H1 (cell line): ENCODE measurements around the gene BMF. TPM values are rescaled to one million over a fixed set of nuclear protein-coding genes. Genes with fewer than 3 reads are reported as not detected.

Experiments
- CTCF ChIA-PET: fragments of 300-600 bp; sonication (Branson Sonifier 250); formaldehyde crosslinking; loops from one replicate; lab custom pipeline; 2021; ENCODE audit not compliant: partially characterized antibody; lab: Charles Lee
- POLR2A ChIA-PET: fragments of 300-600 bp; sonication (Branson Sonifier 250); formaldehyde crosslinking; loops from one replicate; lab custom pipeline; 2021; ENCODE audit warnings: inconsistent platforms; ENCODE audit not compliant: partially characterized antibody; lab: Charles Lee
- DNase-seq, 2 experiments: peaks; one replicate each; pipeline versions ENCODE4 v3.0.0 to v3.0.0-alpha.2; 2010 to 2022; ENCODE audit warnings: low spot score in 2 of 2, low read depth in 1 of 2, mixed read lengths in 1 of 2
- FAIRE-seq: peaks from 2 replicates; lab custom pipeline; 2011; peaks lifted over from hg19 to GRCh38; lab: Jason Lieb, UNC
- H2AFZ ChIP-seq: 2 replicates; pipeline ENCODE4 v1.8.1; 2012; ENCODE audit warnings: low read length, inconsistent platforms
- H2AK5ac ChIP-seq: 2 replicates; pipeline ENCODE4 v1.6.1; 2013; ENCODE audit warnings: low read depth, low read length
- H2BK120ac ChIP-seq: replicated peaks from 2 replicates; pipeline ENCODE3; 2013; ENCODE audit warnings: low read depth, low read length, inconsistent platforms
- H2BK12ac ChIP-seq: 2 replicates; pipeline ENCODE4 v1.6.1; 2013; ENCODE audit warnings: low read depth, low read length
- H2BK15ac ChIP-seq: 2 replicates; pipeline ENCODE4 v1.6.1; 2013; ENCODE audit warnings: low read length
- H2BK20ac ChIP-seq: 2 replicates; pipeline ENCODE4 v1.6.1; 2013; ENCODE audit warnings: low read length
- H2BK5ac ChIP-seq: 2 replicates; pipeline ENCODE4 v1.6.1; 2013; ENCODE audit warnings: low read depth, low read length
- H3K14ac ChIP-seq: 2 replicates; pipeline ENCODE4 v1.6.1; 2013; ENCODE audit warnings: inconsistent platforms; ENCODE audit not compliant: insufficient read length
- H3K18ac ChIP-seq: 2 replicates; pipeline ENCODE4 v1.6.1; 2013; ENCODE audit warnings: low read length; ENCODE audit errors: extremely low read depth
- H3K23ac ChIP-seq: 2 replicates; pipeline ENCODE4 v1.6.1; 2013; ENCODE audit warnings: inconsistent platforms; ENCODE audit not compliant: insufficient read length
- H3K23me2 ChIP-seq: 2 replicates; pipeline ENCODE4 v1.6.1; 2013; ENCODE audit warnings: low read depth, low read length
- H3K27ac ChIP-seq: 2 replicates; pipeline ENCODE4 v1.6.1; 2011; ENCODE audit warnings: low read depth, low read length, inconsistent platforms
- H3K27me3 ChIP-seq, 4 experiments: replicated peaks in 1 of 4; 1 replicate in 1 of 4; 2 replicates in 3 of 4; pipeline versions ENCODE4 v1.6.1 to v1.8.1; 2011 to 2013; ENCODE audit warnings: low read length in 3 of 4, mild to moderate bottlenecking in 3 of 4, inconsistent platforms in 2 of 4, mixed read lengths in 2 of 4, moderate library complexity in 1 of 4; ENCODE audit not compliant: control insufficient read depth in 3 of 4, insufficient read depth in 3 of 4; ENCODE audit errors: extremely low read depth in 1 of 4
- H3K36me3 ChIP-seq, 4 experiments: 2 replicates each; pipeline versions ENCODE4 v1.6.1 to v1.8.1; 2011 to 2013; ENCODE audit warnings: mild to moderate bottlenecking in 4 of 4, low read length in 3 of 4, moderate library complexity in 2 of 4, control low read depth in 1 of 4, inconsistent platforms in 1 of 4; ENCODE audit not compliant: insufficient read depth in 4 of 4, control insufficient read depth in 2 of 4
- H3K4ac ChIP-seq: replicated peaks from 2 replicates; pipeline ENCODE3; 2013; ENCODE audit warnings: low read length, low read depth, mixed read lengths, inconsistent platforms; ENCODE audit not compliant: insufficient read length
- H3K4me1 ChIP-seq, 4 experiments: replicated peaks in 1 of 4; 1 replicate in 1 of 4; 2 replicates in 3 of 4; pipeline versions ENCODE4 v1.6.1 to v1.8.1; 2011 to 2013; ENCODE audit warnings: low read length in 3 of 4, inconsistent platforms in 2 of 4, mixed read lengths in 1 of 4; ENCODE audit not compliant: insufficient read depth in 4 of 4, control insufficient read depth in 3 of 4
- H3K4me2 ChIP-seq, 2 experiments: 2 replicates each; pipeline versions ENCODE4 v1.6.1 to v1.8.1; 2011 to 2013; ENCODE audit warnings: low read depth in 2 of 2, low read length in 2 of 2, control low read depth in 1 of 2, inconsistent platforms in 1 of 2, mild to moderate bottlenecking in 1 of 2; ENCODE audit not compliant: insufficient read depth in 1 of 2
- H3K4me3 ChIP-seq, 4 experiments: fragments of 200-600, 300-600 bp in 1 of 4; sonication (generic), shearing (Covaris generic), sonication (Bioruptor Twin) in 1 of 4; 2 replicates each; pipeline versions ENCODE4 v1.5.1 to v1.8.1; 2011 to 2016; ENCODE audit warnings: low read length in 4 of 4, low read depth in 3 of 4, control low read depth in 2 of 4, inconsistent platforms in 2 of 4, mild to moderate bottlenecking in 2 of 4, mixed read lengths in 1 of 4, moderate library complexity in 1 of 4; ENCODE audit not compliant: insufficient read depth in 2 of 4; ENCODE audit errors: extremely low read depth in 1 of 4
- H3K56ac ChIP-seq: replicated peaks from 2 replicates; pipeline ENCODE3; 2013; ENCODE audit warnings: low read depth, mild to moderate bottlenecking, mixed read lengths, low read length, inconsistent platforms; ENCODE audit not compliant: insufficient read length
- H3K79me1 ChIP-seq: 2 replicates; pipeline ENCODE4 v1.6.1; 2013; ENCODE audit warnings: low read depth, low read length, control low read depth
- H3K79me2 ChIP-seq, 2 experiments: 2 replicates each; pipeline versions ENCODE4 v1.6.1 to v1.8.1; 2012 to 2013; ENCODE audit warnings: low read length in 2 of 2, mild to moderate bottlenecking in 2 of 2, inconsistent platforms in 1 of 2; ENCODE audit not compliant: insufficient read depth in 2 of 2, control insufficient read depth in 1 of 2
- H3K9ac ChIP-seq, 4 experiments: replicated peaks in 1 of 4; 1 replicate in 1 of 4; 2 replicates in 3 of 4; pipeline versions ENCODE4 v1.6.1 to v1.8.1; 2011 to 2013; ENCODE audit warnings: low read depth in 3 of 4, low read length in 3 of 4, control low read depth in 2 of 4, mild to moderate bottlenecking in 2 of 4, moderate library complexity in 2 of 4, inconsistent platforms in 1 of 4; ENCODE audit errors: extremely low read depth in 1 of 4
- H3K9me3 ChIP-seq, 2 experiments: 2 replicates each; pipeline versions ENCODE4 v1.6.1 to v1.8.1; 2012 to 2013; ENCODE audit warnings: mild to moderate bottlenecking in 2 of 2, moderate library complexity in 2 of 2, control low read depth in 1 of 2, inconsistent platforms in 1 of 2, low read depth in 1 of 2, low read length in 1 of 2, mixed read lengths in 1 of 2; ENCODE audit not compliant: insufficient read depth in 2 of 2
- H4K20me1 ChIP-seq, 2 experiments: replicated peaks in 1 of 2; 2 replicates each; pipeline versions ENCODE3 to v1.8.1; 2011 to 2013; ENCODE audit warnings: inconsistent platforms in 2 of 2, low read length in 2 of 2, mild to moderate bottlenecking in 1 of 2; ENCODE audit not compliant: insufficient read depth in 2 of 2, control insufficient read depth in 1 of 2
- H4K5ac ChIP-seq: 2 replicates; pipeline ENCODE4 v1.6.1; 2013; ENCODE audit warnings: low read length, low read depth, mixed read lengths, inconsistent platforms; ENCODE audit not compliant: insufficient read length
- H4K8ac ChIP-seq: 2 replicates; pipeline ENCODE4 v1.8.0; 2013; ENCODE audit warnings: mild to moderate bottlenecking, moderate library complexity, low read length, inconsistent platforms; ENCODE audit not compliant: insufficient read depth; ENCODE audit errors: extremely low read depth
- H4K91ac ChIP-seq: replicated peaks from 2 replicates; pipeline ENCODE3; 2013; ENCODE audit warnings: low read length, mixed read lengths, inconsistent platforms; ENCODE audit not compliant: insufficient read length
- HDAC2 ChIP-seq, 2 experiments: fragments of 300-600 bp in 1 of 2; sonication (generic) in 1 of 2; IDR thresholded peaks; 2 replicates each; pipeline ENCODE4 v1.6.1; 2011 to 2012; ENCODE audit warnings: low read depth in 2 of 2, low read length in 2 of 2, mild to moderate bottlenecking in 2 of 2, moderate library complexity in 2 of 2, borderline replicate concordance in 1 of 2, inconsistent platforms in 1 of 2
- KDM1A ChIP-seq: fragments of 200-600, 300-600 bp; sonication (generic); IDR thresholded peaks from 2 replicates; pipeline ENCODE4 v1.7.1; 2016; ENCODE audit warnings: mild to moderate bottlenecking, low read length, borderline replicate concordance
- RBBP5 ChIP-seq: IDR thresholded peaks from 2 replicates; pipeline ENCODE4 v1.7.1; 2012; ENCODE audit warnings: low read depth, mild to moderate bottlenecking, inconsistent platforms, low read length, moderate library complexity, borderline replicate concordance
- WGBS, 2 experiments: shearing (Covaris generic) in 1 of 2; methylation state at CpG; one replicate each; pipeline versions ENCODE4 v1.1.6 to v1.1.7; 2013 to 2015; ENCODE audit warnings: low lambda C conversion rate in 2 of 2, mixed read lengths in 2 of 2, inconsistent platforms in 1 of 2, low coverage in 1 of 2, missing lambda C conversion rate in 1 of 2; ENCODE audit not compliant: insufficient replicate concordance in 2 of 2, insufficient coverage in 1 of 2, insufficient read length in 1 of 2; ENCODE audit errors: extremely low coverage in 1 of 2, missing lambda C conversion rate in 1 of 2; 5-methylcytosine and 5-hydroxymethylcytosine counted together
- polyA plus RNA-seq, 7 experiments: library from polyadenylated mRNA; depleted of rRNA in 3 of 7; stranded (reverse) in 5 of 7; unstranded in 2 of 7; fragments of >200 nt in 5 of 7; fragments of 200-250 nt in 2 of 7; gene quantifications; 1 replicate in 5 of 7; 2 replicates in 1 of 7; 4 replicates in 1 of 7; pipeline versions ENCODE4 v1.2.1 to v1.2.3, GENCODE V29; 2011 to 2013; ENCODE audit warnings: missing spikeins in 2 of 7, mixed read lengths in 2 of 7
- total RNA-seq: library from RNA; stranded (reverse); fragmentation: NEBNext Ultra II Directional; extraction: Animal tissue kit (Norgen Biotek cat#: 25700); gene quantifications from 2 replicates; pipeline ENCODE4 v1.2.1, GENCODE V29; 2021

Gene BMF
- total and polyA plus RNA-seq, 2 of the 8 experiments (the other 6 are each of a cell fraction or from before 2014, with no cell fraction given), result 21.2 to 24.2 TPM

- 81% methylated on average over 10 of the region's 10 CpGs; no CpG with 5 or more reads in 1 of the 2 experiments for WGBS, 2 experiments
- peaks cover 10 to 41% (median 28%) of the 10 kb centered on the region in 4 experiments for H3K4me1 ChIP-seq
Measured at GRCh38 chr15:40097096-40097967, 11.3 kb downstream of the BMF start.

More at GRCh38 chr15:40097096-40097967, 11.3 kb downstream of the BMF start:
- Histone ChIP-seq H3K27ac (no peak overlapping the region), H4K20me1 (peaks cover 0 to 2% of the 10 kb centered on the region in 2 experiments), H3K4me3 (no peak overlapping the region), H3K23me2 (no peaks in the 10 kb centered on the region; the same call in 1 of the 2 replicates), H4K91ac (no peak overlapping the region), H3K9me3 (no peaks in the 10 kb centered on the region), H2AK5ac (0 out of 2 replicates have a peak overlapping the region, but pooled peaks have one; percentile 71), H2BK15ac (0 out of 2 replicates have a peak overlapping the region, but pooled peaks have one; percentile 21), H3K4ac (no peak overlapping the region), H3K9ac (no peak overlapping the region), H2BK12ac (0 out of 2 replicates have a peak overlapping the region, but pooled peaks have one; percentile 40), H2AFZ (no peak overlapping the region), H3K27me3 (no peaks in the 10 kb centered on the region), H3K4me2 (no peak overlapping the region), H3K79me2 (no peaks in the 10 kb centered on the region), H3K56ac (no peak overlapping the region), H3K36me3 (peaks cover 0 to 9% (median 2%) of the 10 kb centered on the region in 4 experiments; a peak in 4 of 8 replicates), H2BK120ac (no peak overlapping the region), H2BK20ac (no peak overlapping the region), H4K8ac (no peak overlapping the region), H4K5ac (no peak overlapping the region), H3K18ac (no peak overlapping the region; the same call in 1 of the 2 replicates), H3K79me1 (no peaks in the 10 kb centered on the region; the same call in 1 of the 2 replicates), H3K14ac (no peak overlapping the region), H3K23ac (no peak overlapping the region), H2BK5ac (peak overlapping the region; percentile 55; the same call in 1 of the 2 replicates)
- no peak for DNase-seq
- ChIA-PET CTCF (interaction anchor here (0.8 to 23.9 kb wide), 14 partner anchors 9 to 231 kb away, joined by 3 to 406 read pairs (median 5); partner anchors contain the start of genes BMF and SRP14), POLR2A (interaction anchor here (0.7 to 3.4 kb wide), 14 partner anchors 9 to 103 kb away, joined by 3 to 25 read pairs (median 4); partner anchors contain the start of gene BMF)
- TF ChIP-seq RBBP5 (no peak), KDM1A (peak; percentile 50; the same call in 1 of the 2 replicates), HDAC2 (IDR thresholded peaks at IDR 0.05; ENCODE audit: borderline replicate concordance in 1 of 2, low read depth in 2 of 2, low read length in 2 of 2) (no peak)
- FAIRE-seq, result no peak
